Measurements from ENCODE around the gene HSDL1. TPM values are rescaled to one million over a fixed set of nuclear protein-coding genes. Genes with fewer than 3 reads are reported as not detected.

Gene HSDL1
- polyA plus RNA-seq, 10 donors: 14.4 to 23.6 (median 17.7) TPM

DNA sequence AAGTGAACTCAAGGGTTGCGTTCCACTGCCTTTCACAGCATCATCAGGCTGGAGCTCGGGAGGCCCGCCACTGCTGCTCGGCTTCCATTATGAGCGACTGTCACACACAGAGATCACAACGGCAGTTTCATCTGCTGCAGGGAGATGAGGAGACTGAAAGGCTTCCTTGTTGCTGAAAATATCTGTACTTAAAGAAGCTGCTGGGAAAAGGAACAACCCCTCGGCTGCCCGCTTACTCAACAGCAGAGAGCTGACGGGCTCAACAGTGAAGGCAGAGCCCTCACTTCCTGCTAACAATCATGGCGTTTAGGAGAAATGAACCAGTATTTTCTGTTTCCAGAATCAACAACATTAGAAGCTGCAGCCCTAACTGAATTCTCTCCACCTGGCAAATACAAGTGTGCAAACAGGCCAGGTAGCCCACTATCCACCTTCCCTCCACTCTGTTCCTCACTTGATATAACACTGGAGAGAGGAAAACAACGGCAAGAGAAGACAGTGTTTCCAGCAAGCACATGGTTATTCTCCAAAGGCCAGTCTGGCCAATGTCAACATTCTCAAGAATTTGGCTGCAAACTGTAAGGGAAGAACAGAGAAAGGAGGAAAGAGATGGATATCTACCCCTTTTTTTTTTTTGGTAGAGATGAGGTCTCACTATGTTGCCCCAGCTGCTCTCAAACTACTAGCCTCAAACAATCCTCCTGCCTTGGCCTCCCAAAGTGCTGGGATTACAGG is 62.0 kb downstream of the HSDL1 start:
- no peak for DNase-seq

DNA sequence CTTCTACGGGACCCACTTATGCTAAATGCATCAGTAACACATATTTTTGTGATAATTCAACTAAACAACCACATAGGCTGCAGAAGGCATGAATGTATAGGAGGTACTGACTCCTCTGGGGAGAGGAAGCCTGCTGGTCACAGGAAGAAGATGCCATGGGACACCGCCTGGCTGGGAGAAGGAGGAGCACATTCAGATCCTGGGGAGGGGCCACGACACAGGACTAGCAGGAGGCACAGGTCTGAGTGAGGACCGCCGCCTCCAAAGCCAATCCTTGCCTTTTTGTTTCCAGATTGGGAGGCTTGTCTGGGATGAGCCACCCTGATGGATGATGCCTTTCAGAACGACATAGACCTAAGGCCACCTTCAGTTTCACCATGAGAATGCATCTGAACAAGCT is 62.9 kb downstream of the HSDL1 start:
- no peak for DNase-seq

- DNase-seq: no peak
Observed at GRCh38 chr16:84081446-84081989, 63.5 kb downstream of the HSDL1 start.

DNA sequence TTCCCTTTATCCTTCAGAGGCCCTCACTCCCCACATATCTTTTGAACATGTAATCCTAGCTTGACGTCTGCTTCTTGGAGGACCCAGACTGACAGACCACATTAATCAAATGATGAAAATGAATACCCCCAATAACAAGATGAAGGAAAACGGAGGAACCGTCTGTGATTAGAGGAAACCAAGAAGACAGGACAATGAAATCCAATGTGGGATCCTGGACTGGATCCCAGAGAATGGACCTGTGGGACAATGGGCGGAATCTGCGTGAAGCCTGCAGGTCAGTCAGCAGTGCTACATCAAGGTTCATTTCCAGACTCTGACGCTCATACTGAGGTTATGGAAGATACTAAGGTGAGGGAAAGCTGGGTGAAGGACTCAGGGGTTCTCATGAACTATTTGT is 64.2 kb downstream of the HSDL1 start:
- no peak for DNase-seq

DNA sequence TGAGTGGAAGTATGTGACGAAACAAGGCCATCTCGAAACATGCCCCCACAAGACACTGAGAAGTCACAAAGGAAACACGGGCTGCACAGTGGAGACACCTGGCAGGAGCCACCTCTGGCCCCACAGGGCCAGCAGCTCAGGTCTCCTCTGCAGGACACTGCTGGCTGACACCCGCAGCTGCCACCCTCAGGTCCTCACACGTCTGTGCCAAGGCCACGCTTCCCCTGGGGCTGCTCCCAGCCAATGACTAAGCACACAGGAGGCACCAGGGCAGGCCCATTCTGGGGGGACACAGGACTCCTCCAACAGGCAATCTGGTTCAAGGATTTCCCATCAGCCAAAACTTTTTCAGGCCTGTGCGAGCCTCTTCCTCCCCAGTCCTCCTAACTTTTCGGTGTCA is 64.6 kb downstream of the HSDL1 start:
- no peak for DNase-seq

GRCh38 chr16:84079664-84080063 is 65.3 kb downstream of the HSDL1 start:
- DNase-seq: no peak

GRCh38 chr16:84075376-84075775 is 69.6 kb downstream of the HSDL1 start:
- DNase-seq: no peak

DNA sequence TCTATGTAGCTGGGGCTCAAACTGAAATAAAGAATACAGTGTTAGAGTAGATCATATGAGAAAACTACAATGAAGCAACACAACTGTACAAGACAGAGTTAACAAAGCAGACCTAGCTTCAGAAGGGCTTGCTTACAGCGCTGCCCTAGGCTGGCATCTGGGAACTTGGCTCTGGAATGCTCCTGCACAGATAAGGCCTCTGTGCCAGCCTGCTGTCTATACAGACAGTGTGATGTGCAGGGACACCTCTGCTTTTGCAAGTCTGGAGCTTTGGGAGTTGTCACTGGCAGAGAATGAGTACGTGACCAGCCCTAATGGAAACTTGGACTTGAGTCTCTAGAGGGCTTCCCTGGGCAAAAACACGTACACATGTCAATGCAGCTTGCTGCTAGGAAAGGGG is 70.3 kb downstream of the HSDL1 start:
- DNase-seq: no peak

Other genes starting within 250 kb of the HSDL1 start
- gene MLYCD, start 246.1 kb downstream of the HSDL1 start, polyA plus RNA-seq (ENCODE audit: insufficient read length in 10 of 10): 1 to 10 TPM; 3.0 to 5.2 (median 3.9) TPM
- 1 to 10 TPM in 1 of 10 donors, under 1 TPM in 9; 0.14 to 1.1 (median 0.47) TPM for gene OSGIN1, start 191.9 kb downstream of the HSDL1 start, polyA plus RNA-seq (ENCODE audit: insufficient read length in 10 of 10)
- 1 to 10 TPM in 1 of 10 donors, under 1 TPM in 9; 0.39 to 1.0 (median 0.82) TPM for gene NECAB2, start 176.9 kb downstream of the HSDL1 start, polyA plus RNA-seq (ENCODE audit: insufficient read length in 10 of 10)
- gene SLC38A8, start 102.4 kb downstream of the HSDL1 start, polyA plus RNA-seq (ENCODE audit: insufficient read length in 10 of 10): not detected
- gene MBTPS1, start 28.2 kb downstream of the HSDL1 start, polyA plus RNA-seq (ENCODE audit: insufficient read length in 10 of 10): 10 to 100 TPM; 65.9 to 92.8 (median 68.7) TPM
- 1 to 10 TPM in 1 of 10 donors, under 1 TPM in 9; 0.09 to 1.3 (median 0.37) TPM for gene DNAAF1, start 131 bp upstream of the HSDL1 start, polyA plus RNA-seq (ENCODE audit: insufficient read length in 10 of 10)
- 10 to 100 TPM; 16.8 to 39.7 (median 24.4) TPM for gene TAF1C, start 41.9 kb upstream of the HSDL1 start, polyA plus RNA-seq (ENCODE audit: insufficient read length in 10 of 10)
- gene ADAD2, start 46.0 kb upstream of the HSDL1 start, polyA plus RNA-seq (ENCODE audit: insufficient read length in 10 of 10): 1 to 10 TPM in 2 of 10 donors, under 1 TPM in 8; 0.43 to 1.1 (median 0.87) TPM
- under 1 TPM in 3 of 10 donors, not detected in 7; 0.05 to 0.08 (median 0.05) TPM for gene KCNG4, start 94.8 kb upstream of the HSDL1 start, polyA plus RNA-seq (ENCODE audit: insufficient read length in 10 of 10)
- gene WFDC1, start 149.7 kb upstream of the HSDL1 start, polyA plus RNA-seq (ENCODE audit: insufficient read length in 10 of 10): 1 to 10 TPM in 9 of 10 donors, under 1 TPM in 1; 0.77 to 2.6 (median 1.5) TPM
- 1 to 10 TPM in 3 of 10 donors, under 1 TPM in 7; 0.27 to 1.9 (median 0.44) TPM for gene ATP2C2, start 223.4 kb upstream of the HSDL1 start, polyA plus RNA-seq (ENCODE audit: insufficient read length in 10 of 10)

Measured in muscle of back (tissue), 11 donors.